ENCODE measurements around the gene TRMT1L. TPM values are rescaled to one million over a fixed set of nuclear protein-coding genes. Genes with fewer than 3 reads are reported as not detected.

Gene TRMT1L
- total and polyA plus RNA-seq, 2 of the 8 experiments (the other 6 are each of a cell fraction or from before 2014, with no cell fraction given), result 13.8 to 22.3 TPM

DNA sequence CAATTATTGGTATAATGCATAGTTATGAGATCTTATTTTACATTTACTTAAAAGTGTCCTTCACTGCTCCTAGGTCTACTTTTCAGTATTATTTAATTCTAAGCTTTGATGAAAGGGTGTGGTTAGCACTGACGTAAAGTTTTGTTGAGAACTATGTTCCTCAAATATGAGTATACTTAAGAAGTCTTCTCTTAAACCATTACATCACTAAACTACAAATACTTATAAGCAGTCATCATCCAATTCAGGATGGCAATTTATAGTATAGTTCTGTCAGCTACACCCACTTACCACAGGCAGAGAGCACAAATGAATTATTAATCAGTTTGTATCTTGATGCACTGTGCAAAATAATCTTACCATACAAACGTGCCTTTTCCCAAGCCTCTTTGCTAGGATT lies 27.0 kb downstream of the TRMT1L start:
- Histone ChIP-seq H3K9ac (replicated peaks in 1 of 4; ENCODE audit: extremely low read depth in 1 of 4, low read depth in 3 of 4, low read length in 3 of 4) (no peak overlapping the region), H3K23me2 (ENCODE audit: low read depth, low read length) (no peaks in the 10 kb centered on the region), H2BK5ac (ENCODE audit: low read depth, low read length) (no peak overlapping the region), H3K79me2 (ENCODE audit: control insufficient read depth in 1 of 2, insufficient read depth in 2 of 2, low read length in 2 of 2) (no peaks in the 10 kb centered on the region), H3K9me3 (ENCODE audit: insufficient read depth in 2 of 2, low read depth in 1 of 2, low read length in 1 of 2) (peaks cover 0 to 6% of the 10 kb centered on the region in 2 experiments; a peak in 2 of 4 replicates), H2BK120ac (replicated peaks; ENCODE audit: low read depth, low read length) (no peak overlapping the region), H3K56ac (replicated peaks; ENCODE audit: insufficient read length, low read depth, low read length) (no peak overlapping the region), H4K5ac (ENCODE audit: insufficient read length, low read depth, low read length) (no peak overlapping the region), H3K27me3 (replicated peaks in 1 of 4; ENCODE audit: control insufficient read depth in 3 of 4, extremely low read depth in 1 of 4, insufficient read depth in 3 of 4, low read length in 3 of 4) (no peaks in the 10 kb centered on the region), H3K27ac (ENCODE audit: low read depth, low read length) (no peak overlapping the region), H2BK20ac (ENCODE audit: low read length) (no peak overlapping the region), H3K36me3 (ENCODE audit: control insufficient read depth in 2 of 4, insufficient read depth in 4 of 4, low read length in 3 of 4) (peaks cover 0 to 29% (median 7%) of the 10 kb centered on the region in 4 experiments; a peak in 5 of 8 replicates), H3K79me1 (ENCODE audit: low read depth, low read length) (no peaks in the 10 kb centered on the region), H3K4ac (replicated peaks; ENCODE audit: insufficient read length, low read depth, low read length) (no peak overlapping the region), H4K20me1 (replicated peaks in 1 of 2; ENCODE audit: control insufficient read depth in 1 of 2, insufficient read depth in 2 of 2, low read length in 2 of 2) (no peaks in the 10 kb centered on the region), H3K18ac (ENCODE audit: extremely low read depth, low read length) (no peak overlapping the region), H3K4me2 (ENCODE audit: insufficient read depth in 1 of 2, low read depth in 2 of 2, low read length in 2 of 2) (no peak overlapping the region), H3K23ac (ENCODE audit: insufficient read length) (no peak overlapping the region), H2BK12ac (ENCODE audit: low read depth, low read length) (no peak overlapping the region), H3K4me1 (replicated peaks in 1 of 4; ENCODE audit: control insufficient read depth in 3 of 4, insufficient read depth in 4 of 4, low read length in 3 of 4) (no peaks in the 10 kb centered on the region), H2BK15ac (ENCODE audit: low read length) (no peak overlapping the region), H2AK5ac (ENCODE audit: low read depth, low read length) (no peak overlapping the region), H2AFZ (ENCODE audit: low read length) (no peak overlapping the region), H3K4me3 (ENCODE audit: extremely low read depth in 1 of 4, insufficient read depth in 2 of 4, low read depth in 3 of 4, low read length in 4 of 4) (no peak overlapping the region), H4K91ac (replicated peaks; ENCODE audit: insufficient read length, low read length) (no peak overlapping the region), H4K8ac (ENCODE audit: extremely low read depth, insufficient read depth, low read length) (no peak overlapping the region), H3K14ac (ENCODE audit: insufficient read length) (no peak overlapping the region)
- WGBS, 2 experiments (ENCODE audit: extremely low coverage in 1 of 2, insufficient coverage in 1 of 2, insufficient read length in 1 of 2, insufficient replicate concordance in 2 of 2, low coverage in 1 of 2, low lambda C conversion rate in 2 of 2, missing lambda C conversion rate in 1 of 2), result 88% methylated on average over 2 of the region's 2 CpGs; no CpG with 5 or more reads in 1 of the 2 experiments
- DNase-seq (ENCODE audit: low read depth in 1 of 2, low spot score in 2 of 2), result no peak
- FAIRE-seq, result no peak
- ChIA-PET POLR2A (ENCODE audit: partially characterized antibody) (no interaction called here), CTCF (ENCODE audit: partially characterized antibody) (interaction anchor here (0.7 kb wide), 1 partner anchor 500 kb away, joined by 3 read pairs; no protein-coding TSS in a partner anchor)
- TF ChIP-seq SUZ12 (IDR thresholded peaks at IDR 0.05; ENCODE audit: low read length), result no peak
- no peak for TF ChIP-seq TAF7 (optimal IDR thresholded peaks at IDR 0.05; ENCODE audit: borderline replicate concordance, low read depth, low read length)
- no peak for TF ChIP-seq ZNF274 (IDR thresholded peaks at IDR 0.05; ENCODE audit: borderline replicate concordance, extremely low read depth, low read length)
- TF ChIP-seq TAF1 (IDR thresholded peaks at IDR 0.05; ENCODE audit: low read depth, low read length), result no peak
- no peak for TF ChIP-seq HDAC6 (IDR thresholded peaks at IDR 0.05; ENCODE audit: low read depth, low read length)
- no peak for TF ChIP-seq SAP30 (IDR thresholded peaks at IDR 0.05; ENCODE audit: insufficient read depth, insufficient replicate concordance, low read length)
- TF ChIP-seq SIN3A (conservative IDR thresholded peaks at IDR 0.05 in 1 of 2, IDR thresholded peaks at IDR 0.05 in 1 of 2; ENCODE audit: low read depth in 1 of 2, low read length in 2 of 2), result no peak
- TF ChIP-seq EGR1 (IDR thresholded peaks at IDR 0.05; ENCODE audit: borderline replicate concordance, low read depth, low read length), result no peak
- no peak for TF ChIP-seq BRCA1 (IDR thresholded peaks at IDR 0.05; ENCODE audit: low read depth, low read length)
- no peak for TF ChIP-seq JUN (IDR thresholded peaks at IDR 0.05; ENCODE audit: low read depth, low read length)
- TF ChIP-seq ASH2L (IDR thresholded peaks at IDR 0.05; ENCODE audit: low read length), result no peak
- TF ChIP-seq PHF8 (conservative IDR thresholded peaks at IDR 0.05; ENCODE audit: low read depth, low read length), result no peak
- TF ChIP-seq ATF2 (IDR thresholded peaks at IDR 0.05; ENCODE audit: low read length), result no peak

All from H1 (cell line).